IMR-90 (cell line): ENCODE measurements around the gene SYCN. TPM values are rescaled to one million over a fixed set of nuclear protein-coding genes. Genes with fewer than 3 reads are reported as not detected.

Experiments
- polyA plus RNA-seq, 3 experiments: library from polyadenylated mRNA; depleted of rRNA; stranded (reverse); fragments of >200 nt; gene quantifications; 2 replicates each; pipeline ENCODE4 v1.2.3, GENCODE V29; 2012; ENCODE audit warnings: low replicate concordance in 1 of 3
- total RNA-seq: library from RNA; depleted of rRNA; stranded (reverse); fragments of >200 nt; gene quantifications from 2 replicates; pipeline ENCODE4 v1.2.3, GENCODE V29; 2012; rRNA removed

SYCN gene
- total and polyA plus RNA-seq, 2 of the 4 experiments (the other 2 are of a cell fraction): not detected

Other genes with a start within 250 kb of the SYCN start
- 10.8 and 11.9 TPM in 2 replicates for gene FBXO17, start 228.5 kb downstream of the SYCN start, total RNA-seq
- 20.7 and 22.6 TPM in 2 replicates for gene FBXO17, start 228.5 kb downstream of the SYCN start, polyA plus RNA-seq (2012; rRNA removed)
- gene FBXO27, start 171.7 kb downstream of the SYCN start, total RNA-seq: under 0.01 and 0.18 TPM in 2 replicates
- gene FBXO27, start 171.7 kb downstream of the SYCN start, polyA plus RNA-seq (2012; rRNA removed): 0.50 and 0.57 TPM in 2 replicates
- gene ACP7, start 119.9 kb downstream of the SYCN start, total RNA-seq: not detected in 2 replicates
- not detected in 2 replicates for gene ACP7, start 119.9 kb downstream of the SYCN start, polyA plus RNA-seq (2012; rRNA removed)
- 2.0 and 2.8 TPM in 2 replicates for gene PAK4, start 78.5 kb downstream of the SYCN start, total RNA-seq
- gene PAK4, start 78.5 kb downstream of the SYCN start, polyA plus RNA-seq (2012; rRNA removed): 27.2 and 35.5 TPM in 2 replicates
- not detected in 2 replicates for gene NCCRP1, start 7.3 kb downstream of the SYCN start, total RNA-seq
- gene NCCRP1, start 7.3 kb downstream of the SYCN start, polyA plus RNA-seq (2012; rRNA removed): not detected in 2 replicates
- gene IFNL3, start 40.7 kb upstream of the SYCN start, total RNA-seq: not detected in 2 replicates
- not detected in 2 replicates for gene IFNL3, start 40.7 kb upstream of the SYCN start, polyA plus RNA-seq (2012; rRNA removed)
- gene IFNL4, start 44.6 kb upstream of the SYCN start, total RNA-seq: not detected in 2 replicates
- gene IFNL4, start 44.6 kb upstream of the SYCN start, polyA plus RNA-seq (2012; rRNA removed): not detected in 2 replicates
- gene IFNL2, start 64.1 kb upstream of the SYCN start, total RNA-seq: not detected in 2 replicates
- not detected in 2 replicates for gene IFNL2, start 64.1 kb upstream of the SYCN start, polyA plus RNA-seq (2012; rRNA removed)
- gene IFNL1, start 92.1 kb upstream of the SYCN start, total RNA-seq: not detected in 2 replicates
- gene IFNL1, start 92.1 kb upstream of the SYCN start, polyA plus RNA-seq (2012; rRNA removed): not detected in 2 replicates
- gene LRFN1, start 116.6 kb upstream of the SYCN start, total RNA-seq: under 0.01 TPM in 2 replicates
- 0.47 and 0.48 TPM in 2 replicates for gene LRFN1, start 116.6 kb upstream of the SYCN start, polyA plus RNA-seq (2012; rRNA removed)
- gene GMFG, start 131.8 kb upstream of the SYCN start, total RNA-seq: 0.28 TPM in 1 of 2 replicates, not detected in the other
- 0.33 and 0.55 TPM in 2 replicates for gene GMFG, start 131.8 kb upstream of the SYCN start, polyA plus RNA-seq (2012; rRNA removed)
- 18.3 and 19.2 TPM in 2 replicates for gene SAMD4B, start 138.2 kb upstream of the SYCN start, total RNA-seq
- 97.2 and 119 TPM in 2 replicates for gene SAMD4B, start 138.2 kb upstream of the SYCN start, polyA plus RNA-seq (2012; rRNA removed)
- gene PAF1, start 186.8 kb upstream of the SYCN start, total RNA-seq: 45.7 and 57.8 TPM in 2 replicates
- 54.3 and 61.6 TPM in 2 replicates for gene PAF1, start 186.8 kb upstream of the SYCN start, polyA plus RNA-seq (2012; rRNA removed)
- gene MED29, start 187.1 kb upstream of the SYCN start, total RNA-seq: 15.6 and 17.6 TPM in 2 replicates
- gene MED29, start 187.1 kb upstream of the SYCN start, polyA plus RNA-seq (2012; rRNA removed): 26.9 and 28.8 TPM in 2 replicates
- gene ZFP36, start 202.6 kb upstream of the SYCN start, total RNA-seq: 1.4 and 3.1 TPM in 2 replicates
- gene ZFP36, start 202.6 kb upstream of the SYCN start, polyA plus RNA-seq (2012; rRNA removed): 45.0 and 50.5 TPM in 2 replicates
- gene PLEKHG2, start 208.4 kb upstream of the SYCN start, total RNA-seq: 6.5 and 7.8 TPM in 2 replicates
- gene PLEKHG2, start 208.4 kb upstream of the SYCN start, polyA plus RNA-seq (2012; rRNA removed): 28.3 and 33.2 TPM in 2 replicates
- gene RPS16, start 231.7 kb upstream of the SYCN start, total RNA-seq: 320 and 410 TPM in 2 replicates
- 3,500 and 3,524 TPM in 2 replicates for gene RPS16, start 231.7 kb upstream of the SYCN start, polyA plus RNA-seq (2012; rRNA removed)
- 75.3 and 86.9 TPM in 2 replicates for gene SUPT5H, start 241.3 kb upstream of the SYCN start, total RNA-seq
- 116 and 117 TPM in 2 replicates for gene SUPT5H, start 241.3 kb upstream of the SYCN start, polyA plus RNA-seq (2012; rRNA removed)